IPS-18c (cell line): ENCODE results near the gene DDX56.

Source experiments
- H3K4me3 ChIP-seq: 2 replicates; pipeline ENCODE4 v1.7.0; 2013; ENCODE audit warnings: low read depth, mild to moderate bottlenecking, low read length, moderate library complexity; ENCODE audit not compliant: insufficient read depth
- H3K9me3 ChIP-seq: one replicate; pipeline ENCODE4 v1.6.1; 2013; ENCODE audit warnings: mild to moderate bottlenecking, low read length, moderate library complexity; ENCODE audit not compliant: control insufficient read depth, insufficient read depth

The DDX56 gene

GRCh38 chr7:44531421-44532380, 42.0 kb downstream of the DDX56 start:
- no peak overlapping the region for H3K4me3 ChIP-seq
- no peaks in the 10 kb centered on the region for H3K9me3 ChIP-seq

GRCh38 chr7:44530990-44531389, 42.7 kb downstream of the DDX56 start:
- H3K9me3 ChIP-seq, result no peaks in the 10 kb centered on the region
- H3K4me3 ChIP-seq, result no peak overlapping the region

GRCh38 chr7:44524811-44525388, 48.8 kb downstream of the DDX56 start:
- H3K4me3 ChIP-seq, result no peak overlapping the region
- H3K9me3 ChIP-seq, result no peaks in the 10 kb centered on the region

- Histone ChIP-seq H3K4me3 (no peak overlapping the region), H3K9me3 (no peaks in the 10 kb centered on the region)
These were observed 51.4 kb downstream of the DDX56 start for GRCh38 chr7:44522315-44522714.

- H3K4me3 ChIP-seq, result no peak overlapping the region
- no peaks in the 10 kb centered on the region for H3K9me3 ChIP-seq
These were observed 52.2 kb downstream of the DDX56 start for GRCh38 chr7:44521347-44522095.

- no peak overlapping the region for H3K4me3 ChIP-seq
- no peaks in the 10 kb centered on the region for H3K9me3 ChIP-seq
These were observed 53.1 kb downstream of the DDX56 start for GRCh38 chr7:44520574-44520973.

GRCh38 chr7:44519546-44519945, 54.2 kb downstream of the DDX56 start:
- Histone ChIP-seq H3K4me3 (no peak overlapping the region), H3K9me3 (no peaks in the 10 kb centered on the region)

- Histone ChIP-seq H3K4me3 (no peak overlapping the region), H3K9me3 (no peaks in the 10 kb centered on the region)
These were observed 54.9 kb downstream of the DDX56 start for GRCh38 chr7:44518761-44519160.

GRCh38 chr7:44517175-44517574, 56.5 kb downstream of the DDX56 start:
- H3K4me3 ChIP-seq, result no peak overlapping the region
- H3K9me3 ChIP-seq, result no peaks in the 10 kb centered on the region
